Ovary (tissue), 9 donors: ENCODE measurements around the gene PEA15. TPM values are rescaled to one million over a fixed set of nuclear protein-coding genes. Genes with fewer than 3 reads are reported as not detected.

Experiments
- DNase-seq, 5 donors: peaks; one replicate each; pipeline ENCODE4 v3.0.0-alpha.2; 2019 to 2020
- H3K27ac ChIP-seq, 2 donors: fragments of 200-600 bp; one replicate each; pipeline versions ENCODE4 v1.5.1 to v1.8.0; 2019 to 2022
- H3K27me3 ChIP-seq: fragments of 200-600 bp; one replicate; pipeline ENCODE4 v1.8.0; 2022
- H3K36me3 ChIP-seq: fragments of 200-600 bp; sonication (generic); one replicate; pipeline ENCODE4 v1.5.1; 2019
- H3K4me1 ChIP-seq: one replicate; pipeline ENCODE4 v1.8.1; 2013; ENCODE audit warnings: mild to moderate bottlenecking, moderate library complexity; ENCODE audit not compliant: insufficient read depth
- H3K4me3 ChIP-seq: fragments of 200-600 bp; sonication (generic); one replicate; pipeline ENCODE4 v1.5.1; 2017
- H3K9me3 ChIP-seq, 2 donors: fragments of 200-600 bp in 1 of 2; sonication (generic) in 1 of 2; one replicate each; pipeline versions ENCODE4 v1.5.1 to v1.8.1; 2013 to 2019; ENCODE audit warnings: mild to moderate bottlenecking in 1 of 2, moderate library complexity in 1 of 2
- CTCF ChIP-seq, 3 donors: fragments of 450-650 bp in 2 of 3; fragments of 200-600 bp in 1 of 3; IDR thresholded peaks; one replicate each; pipeline versions ENCODE4 v1.5.1 to v1.8.0; 2016 to 2022; ENCODE audit warnings: antibody characterized with exemption in 3 of 3, mild to moderate bottlenecking in 1 of 3
- EP300 ChIP-seq: sonication (generic); formaldehyde crosslinking; IDR thresholded peaks from one replicate; pipeline ENCODE4 v1.6.1; 2017; ENCODE audit warnings: antibody characterized with exemption
- POLR2A ChIP-seq: fragments of 450-650 bp; IDR thresholded peaks from one replicate; pipeline ENCODE4 v1.6.1; 2017; ENCODE audit warnings: antibody characterized with exemption, mild to moderate bottlenecking, moderate library complexity
- WGBS, 3 donors: extraction: QIAGEN DNeasy Blood & Tissue Kit in 1 of 3; methylation state at CpG; one replicate each; pipeline versions ENCODE4 v1.1.5 to v1.1.7; 2013 to 2017; 5-methylcytosine and 5-hydroxymethylcytosine counted together
- intact Hi-C, 4 donors: fragments of 100-400 bp; cut with DNase I; formaldehyde crosslinking; loops; one replicate each; pipeline versions ENCODE4 v1.11.0 to v1.15.1; 2022 to 2023
- polyA plus RNA-seq, 2 donors: library from polyadenylated mRNA; stranded (reverse); fragments of 200-250 nt in 1 of 2; fragments of 350-450 nt in 1 of 2; fragmentation: Illumina TruSeq in 1 of 2; extraction: RNeasy Lipid Tissue Mini Kit (QIAGEN cat#74804) in 1 of 2; gene quantifications; one replicate each; pipeline ENCODE4 v1.2.3, GENCODE V29; 2013 to 2014
- total RNA-seq, 7 donors: library from RNA; depleted of rRNA in 2 of 7; stranded (reverse); fragments of >200 nt in 2 of 7; fragmentation: NEBNext Ultra II Directional in 3 of 7; extraction: Animal tissue kit (Norgen Biotek cat#: 25700) in 3 of 7; gene quantifications; one replicate each; pipeline versions ENCODE4 v1.1.0 to v1.2.4, GENCODE V29; 2016 to 2023
- donor health status: DM: no; HTN: no; CAD: no; lungs with moderate emphysema.
- donor health status: DM: no; HTN: no; CAD: no.
- donor health status: Bipolar disorder and iron deficiency.
- donor health status: DM: yes; HTN: yes; CAD: no.
- donor health status: DM: no; HTN: no; CAD: no.
- donor health status: DM: yes; HTN: yes; CAD: no.

Gene PEA15
- total and polyA plus RNA-seq, 9 donors, result 38.4 to 530 (median 135) TPM

DNA sequence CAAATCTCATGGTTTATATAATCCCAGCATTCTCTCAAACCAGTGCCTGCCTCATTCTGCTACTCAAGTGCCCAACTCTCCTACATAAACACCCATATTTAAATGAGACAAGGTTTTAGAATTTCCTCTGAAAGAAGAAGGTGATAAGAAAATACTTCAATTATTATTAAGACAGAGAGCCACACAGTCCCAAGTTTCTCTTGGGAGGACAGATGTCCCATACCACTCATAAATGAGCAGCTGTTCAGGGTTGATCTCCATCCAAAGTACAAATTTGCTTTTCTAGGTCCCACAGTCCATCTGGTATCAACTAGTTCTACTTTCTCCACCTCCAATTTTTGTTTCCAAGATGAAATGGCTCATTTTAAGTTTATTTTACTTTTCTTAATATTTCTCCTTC is 45.8 kb downstream of the PEA15 start:
- Histone ChIP-seq H3K36me3 (no peaks in the 10 kb centered on the region), H3K4me1 (no peaks in the 10 kb centered on the region), H3K4me3 (no peak overlapping the region), H3K27me3 (no peaks in the 10 kb centered on the region), H3K9me3 (no peaks in the 10 kb centered on the region), H3K27ac (no peak overlapping the region)
- no peak for DNase-seq
- TF ChIP-seq EP300, result no peak
- no peak for TF ChIP-seq CTCF (IDR thresholded peaks at IDR 0.05)
- no peak for TF ChIP-seq POLR2A
- intact Hi-C loops, result loop anchor here in 3 of 4 donors (5.0 to 10.0 kb wide), 4 partner anchors 56 to 156 kb away; partner anchors contain the start of genes CASQ1 (in 3 of the 3) and IGSF8 (in 1 of the 3)

- no peaks in the 10 kb centered on the region for H3K9me3 ChIP-seq
- H3K4me1 ChIP-seq, result peaks cover 1% of the 10 kb centered on the region
- WGBS, 3 donors, result 67 to 73% (median 73%) methylated on average over 5 of the region's 5 CpGs
- H3K4me3 ChIP-seq, result no peak overlapping the region
- H3K27ac ChIP-seq, result no peak overlapping the region
- intact Hi-C loops, result loop anchor here in 3 of 4 donors (5.0 to 10.0 kb wide), 4 partner anchors 57 to 157 kb away; partner anchors contain the start of genes CASQ1 (in 3 of the 3) and IGSF8 (in 1 of the 3)
- H3K36me3 ChIP-seq, result no peaks in the 10 kb centered on the region
- DNase-seq, result peak; percentile 56 to 81 (median 64)
- no peaks in the 10 kb centered on the region for H3K27me3 ChIP-seq
- TF ChIP-seq POLR2A (no peak), CTCF (IDR thresholded peaks at IDR 0.05) (peak in 2 of 3 donors; percentile 67 to 80), EP300 (no peak)
Measured at GRCh38 chr1:160251687-160252526, 46.7 kb downstream of the PEA15 start.

- no peak overlapping the region for H3K4me3 ChIP-seq
- TF ChIP-seq CTCF (IDR thresholded peaks at IDR 0.05) (no peak), POLR2A (no peak), EP300 (no peak)
- 60 to 68% (median 67%) methylated on average over 4 of the region's 4 CpGs for WGBS, 3 donors
- no peak overlapping the region for H3K27ac ChIP-seq
- intact Hi-C loops, result loop anchor here in 3 of 4 donors (10.0 kb wide), 3 partner anchors 61 to 161 kb away; partner anchors contain the start of genes CASQ1 (in 2 of the 3) and IGSF8 (in 1 of the 3)
- H3K9me3 ChIP-seq, result no peaks in the 10 kb centered on the region
- no peaks in the 10 kb centered on the region for H3K27me3 ChIP-seq
- DNase-seq, result no peak
- no peaks in the 10 kb centered on the region for H3K36me3 ChIP-seq
- H3K4me1 ChIP-seq, result peaks cover 5% of the 10 kb centered on the region
Measured at GRCh38 chr1:160255781-160256300, 50.7 kb downstream of the PEA15 start.

GRCh38 chr1:160256396-160257046 is 51.3 kb downstream of the PEA15 start:
- Histone ChIP-seq H3K4me3 (no peak overlapping the region), H3K36me3 (no peaks in the 10 kb centered on the region), H3K4me1 (peaks cover 5% of the 10 kb centered on the region), H3K27me3 (no peaks in the 10 kb centered on the region), H3K27ac (no peak overlapping the region), H3K9me3 (no peaks in the 10 kb centered on the region)
- WGBS, 3 donors, result 8 to 21% (median 10%) methylated on average over 3 of the region's 3 CpGs
- DNase-seq, result no peak
- TF ChIP-seq EP300 (no peak), CTCF (IDR thresholded peaks at IDR 0.05) (no peak), POLR2A (no peak)
- intact Hi-C loops, result loop anchor here in 3 of 4 donors (10.0 kb wide), 3 partner anchors 62 to 162 kb away; partner anchors contain the start of genes CASQ1 (in 2 of the 3) and IGSF8 (in 1 of the 3)
